ENCODE results near the gene ERFL.
"Not testable (repeated sequence)": the region's sequence is repeated elsewhere in the genome, so short reads cannot be mapped to it uniquely, and the experiment has no call there.

The ERFL gene

DNA sequence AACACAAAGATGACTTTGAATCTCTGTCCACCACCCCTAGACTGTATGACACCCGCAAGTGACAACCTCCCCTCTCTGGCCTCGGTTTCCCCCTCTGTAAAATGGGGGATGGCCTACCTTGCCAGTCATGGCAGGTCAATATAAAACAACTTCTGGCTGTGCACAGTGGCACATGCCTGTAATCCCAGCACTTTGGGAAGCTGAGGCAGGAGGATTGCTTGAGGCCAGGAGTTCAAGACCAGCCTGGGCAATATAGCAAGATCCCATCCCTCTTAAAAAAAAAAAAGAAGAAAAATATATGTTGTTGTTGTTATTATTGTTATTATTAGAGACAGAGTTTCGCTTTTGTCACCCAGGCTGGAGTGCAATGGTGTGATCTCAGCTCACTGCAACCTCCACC, 52.3 kb downstream of the ERFL start:
- not testable (repeated sequence) for DNase-seq

GRCh38 chr19:41872775-41873647, 55.2 kb downstream of the ERFL start:
- peak; percentile 57 for DNase-seq

DNA sequence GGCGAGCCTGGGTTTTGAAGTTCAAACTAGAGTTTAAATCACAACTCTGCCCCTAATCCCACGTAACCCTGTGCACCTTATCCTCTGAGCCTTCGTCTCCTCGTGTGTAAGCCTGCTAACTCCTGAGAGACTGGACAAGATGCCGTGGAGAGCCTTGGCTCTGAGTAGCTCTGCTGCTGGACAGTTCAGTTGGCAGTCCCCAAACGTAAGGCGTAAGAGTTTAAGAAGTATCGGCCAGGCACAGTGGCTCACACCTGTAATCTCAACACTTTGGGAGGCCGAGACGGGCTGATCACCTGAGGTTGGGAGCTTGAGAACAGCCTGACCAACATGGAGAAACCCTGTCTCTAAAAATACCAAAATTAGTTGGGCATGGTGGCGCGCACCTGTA, 55.9 kb downstream of the ERFL start:
- no peak for DNase-seq

DNA sequence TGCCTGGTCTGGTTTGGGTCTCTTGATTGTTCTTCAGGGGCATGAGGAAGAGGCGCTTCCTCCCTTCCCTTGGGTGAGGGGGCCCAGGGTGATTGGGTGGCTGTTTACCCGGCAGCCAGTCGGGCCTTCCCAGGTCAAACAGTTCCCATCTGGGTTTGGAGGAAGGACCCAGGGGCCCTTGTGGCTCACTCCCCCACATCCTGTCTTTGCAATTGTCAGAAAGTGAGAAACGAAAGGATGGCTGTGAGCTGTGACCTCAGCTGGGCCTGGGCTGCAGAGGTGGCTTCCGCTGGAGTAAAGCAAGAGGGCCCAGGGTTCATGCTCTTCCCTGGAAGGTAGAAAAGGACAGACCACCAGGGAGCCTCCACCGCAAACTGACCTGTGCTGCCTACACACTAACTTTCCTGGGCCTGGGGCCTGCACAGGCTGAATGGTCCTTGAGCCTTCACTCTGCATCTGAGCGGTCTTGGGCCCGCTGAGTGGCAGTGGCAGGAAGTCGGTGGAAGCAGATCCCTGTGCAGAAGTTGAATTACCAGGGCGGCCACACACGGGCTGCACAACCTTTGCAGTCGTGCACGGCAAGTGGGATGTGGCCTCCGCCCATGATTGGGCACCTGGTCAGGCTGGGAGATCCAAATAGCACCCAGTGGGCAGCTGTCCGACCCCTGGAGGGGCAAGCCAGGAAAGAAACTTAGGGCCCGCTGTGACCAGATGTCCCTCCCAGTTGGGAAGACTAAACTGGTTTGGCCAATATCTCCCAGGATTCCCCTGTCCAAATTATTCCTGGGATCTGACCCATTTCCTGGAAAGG, 56.5 kb downstream of the ERFL start:
- DNase-seq = no peak

DNA sequence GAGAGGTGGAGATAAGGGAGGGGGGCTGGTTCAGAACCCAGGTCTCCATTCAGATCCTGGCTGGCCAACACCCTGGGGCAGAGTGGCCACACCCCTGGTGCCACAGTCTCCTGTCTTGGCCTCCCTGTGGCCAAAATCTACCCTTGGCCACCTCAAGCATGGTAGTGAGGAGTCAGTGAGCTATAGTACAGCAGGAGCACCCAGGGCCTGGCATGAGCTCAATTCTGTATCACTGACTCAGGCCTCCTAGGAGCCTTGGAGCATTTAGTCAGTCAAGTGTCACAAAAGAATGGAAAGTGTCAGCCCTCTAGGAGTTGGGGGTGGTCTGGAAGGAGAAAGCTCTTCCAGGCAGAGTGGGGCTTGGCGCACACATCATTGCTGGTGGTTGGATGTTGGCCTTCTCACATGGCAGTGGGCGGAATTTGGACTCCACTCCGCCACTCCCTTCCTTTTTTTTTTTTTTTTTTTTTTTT, 57.8 kb downstream of the ERFL start:
- peak; percentile 31 for DNase-seq

DNA sequence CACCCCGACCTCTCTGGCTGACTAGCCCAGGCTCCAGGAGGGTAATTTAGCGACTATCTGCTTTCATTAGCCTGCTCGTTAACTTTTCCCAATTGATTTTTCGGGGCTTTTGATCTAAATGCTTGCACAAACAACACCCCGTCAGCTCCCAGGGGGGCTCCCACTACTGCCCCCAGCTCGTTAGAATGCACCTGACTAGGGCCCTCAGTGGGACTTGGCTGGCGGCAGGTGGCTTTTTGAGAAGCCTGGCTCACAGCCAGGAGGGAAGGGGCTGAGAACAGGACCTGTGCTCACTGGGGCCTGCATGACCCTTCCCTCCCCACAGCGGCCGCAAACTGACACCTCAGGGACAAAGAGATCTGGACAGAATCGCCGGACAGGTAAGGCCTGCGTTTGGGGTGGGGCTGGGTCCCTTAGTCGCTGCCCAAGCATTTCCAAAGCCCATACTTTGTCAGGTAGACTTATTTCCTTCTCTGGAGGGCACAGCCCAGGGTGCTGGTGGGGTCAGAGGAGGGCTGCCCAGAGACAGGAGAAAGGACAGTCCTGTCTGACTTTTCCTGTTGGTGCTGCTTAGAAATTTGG, 58.8 kb downstream of the ERFL start:
- DNase-seq = no peak

DNA sequence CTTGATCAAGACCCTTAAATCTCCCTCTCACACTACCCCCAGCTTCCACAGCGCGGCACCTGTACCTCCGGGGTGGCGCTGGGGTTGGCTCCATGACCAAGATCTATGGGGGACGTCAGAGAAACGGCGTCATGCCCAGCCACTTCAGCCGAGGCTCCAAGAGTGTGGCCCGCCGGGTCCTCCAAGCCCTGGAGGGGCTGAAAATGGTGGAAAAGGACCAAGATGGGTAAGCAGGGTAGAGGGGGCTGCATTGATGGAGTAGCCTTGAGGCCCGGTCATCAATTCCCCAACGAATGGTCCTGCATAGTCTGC, 59.3 kb downstream of the ERFL start:
- DNase-seq = no peak

- no peak for DNase-seq
Measured at GRCh38 chr19:41868120-41868988, 59.9 kb downstream of the ERFL start.

- no peak for DNase-seq
Measured at GRCh38 chr19:41866284-41866683, 62.0 kb downstream of the ERFL start.

DNA sequence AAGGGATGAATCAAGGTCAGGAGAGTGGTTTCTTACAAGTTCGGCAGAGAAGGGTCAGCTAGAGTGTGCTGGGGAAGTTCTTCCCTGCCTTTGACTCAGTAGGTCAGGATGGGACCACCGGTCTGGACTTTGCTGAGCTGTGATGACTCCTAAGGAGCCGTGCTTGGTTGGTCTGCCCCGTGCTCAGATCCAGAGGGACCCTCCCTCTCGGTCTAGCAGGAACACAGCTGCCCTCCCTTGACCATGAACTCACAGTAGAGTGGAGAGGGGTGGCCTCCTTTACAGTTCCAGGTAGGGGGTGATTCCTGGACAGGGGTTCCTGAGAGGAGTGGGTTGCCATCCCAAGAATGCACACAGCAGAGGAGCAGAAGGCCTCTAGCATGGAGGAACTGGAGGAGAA, 63.9 kb downstream of the ERFL start:
- DNase-seq = no peak

- DNase-seq = no peak
Measured at GRCh38 chr19:41863209-41863931, 64.9 kb downstream of the ERFL start.

- no peak for DNase-seq
Measured at GRCh38 chr19:41862445-41862986, 65.7 kb downstream of the ERFL start.

GRCh38 chr19:41861846-41862245, 66.4 kb downstream of the ERFL start:
- DNase-seq = no peak

DNA sequence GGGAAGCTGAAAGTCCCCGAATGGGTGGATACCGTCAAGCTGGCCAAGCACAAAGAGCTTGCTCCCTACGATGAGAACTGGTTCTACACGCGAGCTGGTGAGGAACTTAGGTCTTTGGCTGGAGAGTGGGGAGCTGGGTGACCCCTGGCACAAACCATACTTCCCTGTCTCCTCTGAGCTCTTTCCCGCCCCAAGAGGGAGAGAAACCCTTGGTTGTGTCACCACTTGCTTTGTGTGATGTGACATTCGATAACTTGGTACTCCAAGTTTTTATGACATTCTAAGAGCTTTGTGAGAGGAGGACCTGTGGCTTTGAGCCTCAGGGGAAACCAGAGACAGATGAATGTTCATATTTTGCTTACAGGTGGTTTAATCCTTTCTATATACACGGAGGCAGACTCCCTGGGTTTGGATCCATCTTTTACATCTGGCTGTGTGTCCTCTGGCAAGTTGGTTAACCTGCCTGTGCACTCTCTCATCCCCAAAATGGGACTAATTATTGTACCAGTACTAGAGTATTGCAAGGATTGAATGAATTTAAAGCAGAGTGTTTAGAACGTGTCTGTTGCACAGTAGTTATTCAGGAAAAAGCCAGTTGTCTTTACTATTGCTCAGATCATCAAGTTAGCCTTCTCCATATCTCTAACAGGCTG, 67.0 kb downstream of the ERFL start:
- no peak for DNase-seq

DNA sequence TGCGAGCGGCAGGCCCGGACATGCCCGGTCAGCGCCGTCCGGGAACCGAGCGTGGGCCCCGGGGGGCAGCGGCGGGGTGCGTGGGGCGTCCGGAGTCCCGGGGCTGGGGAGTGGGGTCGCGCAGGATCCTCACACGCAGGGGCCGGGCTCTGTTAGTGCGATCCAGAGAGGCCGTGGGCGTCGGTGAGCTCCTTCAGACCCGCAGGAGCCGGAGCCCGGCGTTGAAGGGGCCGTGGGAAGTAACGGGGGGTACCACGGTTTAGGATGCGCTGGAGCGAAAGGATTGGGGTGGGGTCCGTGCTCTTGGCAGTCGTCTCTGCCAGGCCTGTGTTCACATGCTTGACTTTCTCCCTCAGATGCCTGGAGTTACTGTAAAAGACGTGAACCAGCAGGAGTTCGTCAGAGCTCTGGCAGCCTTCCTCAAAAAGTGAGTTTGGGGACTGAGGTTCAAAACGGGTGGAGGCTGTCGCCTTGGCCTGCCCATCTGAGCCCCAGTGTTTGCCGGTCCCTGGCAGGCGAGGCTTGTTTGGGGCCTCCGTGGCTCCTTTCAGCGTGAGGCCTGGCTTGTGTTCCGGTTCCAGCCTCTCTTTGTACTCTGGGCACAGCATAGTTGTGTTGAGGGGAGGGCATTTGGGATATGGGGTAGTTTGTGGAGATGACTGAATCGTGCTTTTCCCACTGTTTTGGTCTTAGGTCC, 67.7 kb downstream of the ERFL start:
- DNase-seq = no peak

DNA sequence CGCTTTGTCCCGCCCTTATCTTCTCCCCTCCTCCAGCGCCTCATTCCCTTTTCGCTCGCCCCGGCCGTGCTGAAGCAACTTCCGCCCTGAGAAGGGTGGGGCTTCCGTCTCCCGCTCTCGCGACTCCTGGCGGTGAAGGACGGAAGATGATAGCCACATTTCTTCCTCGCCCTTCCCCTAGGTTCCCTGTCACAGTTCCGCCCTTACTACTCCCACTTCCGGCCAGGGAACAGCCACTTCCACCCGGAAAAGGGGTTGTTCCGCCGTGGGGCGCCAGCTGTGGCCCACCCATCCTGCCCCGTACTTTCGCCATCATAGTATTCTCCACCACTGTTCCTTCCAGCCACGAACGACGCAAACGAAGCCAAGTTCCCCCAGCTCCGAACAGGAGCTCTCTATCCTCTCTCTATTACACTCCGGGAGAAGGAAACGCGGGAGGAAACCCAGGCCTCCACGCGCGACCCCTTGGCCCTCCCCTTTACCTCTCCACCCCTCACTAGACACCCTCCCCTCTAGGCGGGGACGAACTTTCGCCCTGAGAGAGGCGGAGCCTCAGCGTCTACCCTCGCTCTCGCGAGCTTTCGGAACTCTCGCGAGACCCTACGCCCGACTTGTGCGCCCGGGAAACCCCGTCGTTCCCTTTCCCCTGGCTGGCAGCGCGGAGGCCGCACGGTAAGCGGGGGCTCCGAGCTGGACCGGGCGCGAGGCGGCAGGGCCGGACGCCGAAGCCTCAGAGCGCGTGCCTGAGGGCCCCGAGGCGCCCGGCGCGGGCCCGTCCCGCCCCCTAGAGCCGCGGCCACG, 68.4 kb downstream of the ERFL start, which contains the start of gene RPS19:
Gene RPS19, plus strand, starts transcription at position 638 of the 801 bp plus-strand sequence. CDS start 520 bp downstream, outside the sequence.
- peak; percentile 99 for DNase-seq

DNA sequence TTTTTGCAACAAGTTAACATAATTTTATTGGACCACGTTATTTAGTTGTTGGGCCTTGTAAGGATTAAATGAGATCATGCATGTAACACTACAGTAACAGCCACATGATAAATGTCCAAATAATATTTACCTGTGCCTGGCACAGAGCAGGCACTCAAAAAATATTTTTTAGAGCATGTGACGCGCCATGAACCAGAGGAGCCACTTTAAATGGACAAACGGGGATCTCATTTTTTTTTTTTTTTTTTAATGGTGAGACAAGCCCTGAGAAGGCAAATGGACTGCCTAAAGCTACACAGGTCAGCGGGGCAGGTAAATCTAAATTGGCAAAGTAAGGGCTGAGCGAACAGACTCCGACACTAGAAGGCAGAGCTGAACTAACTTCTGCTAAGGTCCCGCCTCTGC, 69.0 kb downstream of the ERFL start:
- no peak for DNase-seq
